Activated CD8-positive, alpha-beta memory T cell treated with anti-CD3 and anti-CD28 coated beads for 4 hours (primary cell): Measurements from ENCODE around the gene DGKB.

Experiments
- DNase-seq, 2 donors: peaks; one replicate each; pipeline ENCODE4 v3.0.0-alpha.2; 2020; ENCODE audit warnings: low read depth in 2 of 2

The DGKB gene

DNA sequence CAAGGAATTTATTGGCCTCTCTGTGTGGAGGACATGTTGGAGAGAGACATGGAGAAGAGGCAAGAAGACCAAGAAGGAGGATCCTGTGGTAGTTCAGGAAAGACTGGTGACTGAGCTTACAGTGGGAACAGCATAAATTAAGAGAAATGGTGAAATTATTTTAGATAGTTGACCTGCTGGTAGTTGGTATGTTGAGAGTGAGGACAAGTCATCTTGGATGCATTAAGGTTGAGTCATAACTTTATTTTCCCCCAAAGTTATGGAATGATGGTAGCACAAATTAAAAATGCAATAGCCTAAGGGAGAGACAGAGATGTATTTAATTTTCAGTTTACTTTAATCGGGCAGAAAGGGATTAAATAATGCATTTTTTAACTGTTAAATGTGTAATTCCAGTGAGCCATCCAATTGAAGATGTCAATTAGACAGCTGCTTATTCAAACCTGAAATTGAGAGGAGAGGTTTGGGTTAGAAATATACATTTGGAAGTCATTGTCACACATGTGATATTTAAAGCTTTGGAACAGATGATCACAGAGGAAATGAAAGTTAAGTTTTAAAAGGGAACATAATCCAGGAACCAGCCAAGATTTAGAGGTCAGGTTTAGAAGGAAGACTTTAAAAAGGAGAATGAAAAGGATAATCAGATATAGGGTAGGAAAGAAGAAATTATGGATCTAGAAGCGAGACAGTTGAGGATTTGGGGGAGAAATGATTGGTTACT lies 80.6 kb downstream of the DGKB start:
- no peak for DNase-seq

DNA sequence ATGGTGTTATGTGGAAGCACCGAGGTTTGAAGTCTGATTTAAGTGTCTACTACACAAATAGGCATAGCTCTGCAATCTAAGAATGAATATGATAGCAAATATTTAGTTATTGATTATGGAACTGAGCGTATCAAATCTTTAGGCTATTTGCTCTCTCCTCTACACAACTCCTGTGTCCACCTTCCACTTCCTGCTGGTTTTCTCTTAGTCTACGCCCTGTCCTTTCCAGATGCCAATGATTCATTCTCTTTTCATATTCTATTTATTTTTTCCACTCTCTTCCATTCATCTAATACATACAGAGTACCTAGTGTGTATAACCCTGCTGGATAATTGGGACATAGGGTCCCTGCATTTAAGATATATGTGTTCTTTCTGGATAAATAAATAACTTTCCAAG lies 83.7 kb downstream of the DGKB start:
- no peak for DNase-seq

DNA sequence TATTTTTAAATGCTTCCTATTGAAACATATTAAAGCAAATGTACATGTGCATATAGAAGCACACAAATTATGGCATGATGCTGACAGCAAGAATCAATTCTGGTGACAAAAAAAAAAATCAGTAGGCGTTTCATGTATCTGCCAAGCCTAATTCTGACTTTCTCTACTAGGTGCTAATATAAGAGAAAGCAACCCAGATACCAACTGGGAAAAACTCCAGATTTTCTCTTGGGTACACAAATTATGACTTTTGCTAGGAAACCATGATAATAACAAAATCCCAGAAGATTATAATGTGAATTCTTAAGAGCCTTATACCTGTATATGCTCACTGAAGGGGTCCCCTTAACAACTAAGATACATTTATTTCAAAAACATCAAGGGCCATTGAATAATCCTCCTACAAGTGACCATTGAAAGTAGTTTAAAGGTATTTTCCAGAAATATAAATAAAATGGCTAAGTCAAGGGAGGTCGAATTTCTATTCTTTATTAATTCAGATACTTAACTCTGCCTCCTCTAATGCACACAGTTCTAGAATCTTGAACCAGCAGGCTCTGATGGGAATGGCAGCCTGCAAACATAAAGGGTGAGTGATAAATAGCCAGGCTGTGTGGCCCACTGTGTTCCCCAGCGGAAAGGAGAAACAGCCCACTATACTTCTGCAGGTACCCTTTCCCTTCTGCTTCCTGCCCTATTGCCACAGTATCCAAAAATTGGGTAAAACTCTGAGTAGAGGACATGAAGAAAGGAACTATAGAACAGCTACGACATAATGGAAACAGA lies 84.5 kb downstream of the DGKB start:
- DNase-seq, result no peak

DNA sequence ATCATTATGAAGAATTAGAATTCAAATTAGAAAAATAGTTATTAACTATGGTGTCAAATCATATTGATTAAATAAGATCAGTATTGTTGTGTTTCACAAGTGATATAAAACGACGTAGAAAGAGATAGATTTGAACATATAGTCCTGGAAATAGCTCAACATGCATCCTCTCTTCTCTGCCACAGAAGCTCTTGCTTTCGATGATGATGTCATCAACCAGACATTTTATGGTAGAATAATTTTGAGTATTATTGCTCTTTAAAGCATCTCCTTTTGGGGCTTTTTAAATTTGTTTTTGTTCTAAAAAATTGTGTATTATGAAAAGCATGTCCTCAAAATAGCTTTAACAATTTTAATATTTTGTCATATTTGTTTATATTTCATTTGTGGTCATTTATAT lies 95.0 kb downstream of the DGKB start:
- no peak for DNase-seq

DNA sequence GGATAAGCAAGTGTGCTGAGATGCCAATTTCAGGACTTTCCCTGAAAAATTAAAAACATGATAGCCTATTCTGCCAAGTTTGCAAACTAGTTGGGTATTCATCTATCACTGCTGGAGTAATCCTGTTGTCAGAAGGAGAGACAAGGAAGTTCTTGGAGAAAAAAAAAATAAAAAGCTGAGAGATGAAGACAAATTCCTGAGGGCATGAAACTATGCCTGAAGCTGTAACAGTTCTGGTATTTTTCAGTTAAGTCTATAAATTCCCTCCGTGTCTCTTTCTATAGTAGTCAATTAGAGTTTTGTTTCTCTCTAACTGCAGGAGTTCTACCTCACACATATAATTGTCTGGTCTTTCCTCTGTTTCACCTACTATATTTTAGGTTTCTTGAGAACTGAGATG lies 95.7 kb downstream of the DGKB start:
- DNase-seq, result no peak

DNA sequence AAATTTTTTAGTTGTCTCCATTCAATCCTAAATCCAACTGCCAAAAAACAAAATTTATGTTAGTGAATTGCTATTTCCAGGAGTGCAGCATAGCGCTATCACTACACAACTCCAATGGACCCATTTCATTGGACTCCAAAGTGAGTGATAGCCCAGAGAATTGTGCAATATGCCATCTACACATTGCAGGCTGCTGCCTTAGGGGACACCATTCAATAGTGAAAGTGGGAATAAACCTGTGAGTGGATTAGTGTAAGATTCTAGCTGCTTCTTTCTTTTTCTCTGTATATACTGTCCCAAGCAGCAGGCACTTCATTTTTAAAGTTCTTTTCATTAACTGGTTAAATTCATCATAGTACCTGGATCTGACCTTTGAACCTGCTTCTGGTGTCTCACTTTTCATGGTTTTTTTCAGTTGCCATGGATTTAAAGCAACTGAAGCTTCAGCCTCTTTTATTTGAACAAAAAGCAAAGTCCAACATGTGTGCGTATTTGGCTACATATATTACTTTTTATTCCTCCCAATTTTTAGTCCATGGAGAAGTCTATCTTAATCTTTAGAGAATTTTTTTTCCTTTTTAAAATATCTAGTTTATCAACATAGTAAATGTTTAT lies 97.3 kb downstream of the DGKB start:
- DNase-seq, result no peak

DNA sequence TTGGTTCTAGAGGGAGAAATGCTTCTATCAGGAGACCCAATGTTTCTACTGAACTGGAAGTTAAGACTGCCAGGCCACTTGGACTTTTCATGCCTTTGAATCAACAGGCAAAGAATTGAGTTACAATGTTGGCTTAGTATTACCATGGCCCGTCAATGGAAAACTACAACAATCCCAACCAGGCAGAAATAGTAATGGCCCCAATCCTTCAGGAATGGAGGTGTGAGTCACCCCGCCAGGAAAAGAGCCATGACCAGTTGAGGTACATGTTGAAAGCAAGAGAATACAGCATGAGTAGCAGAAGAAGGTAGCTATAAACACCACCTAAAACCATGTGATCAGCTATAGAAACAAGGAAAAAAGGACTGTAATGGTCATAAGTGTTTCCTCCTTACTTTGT lies 101.9 kb downstream of the DGKB start:
- no peak for DNase-seq

DNA sequence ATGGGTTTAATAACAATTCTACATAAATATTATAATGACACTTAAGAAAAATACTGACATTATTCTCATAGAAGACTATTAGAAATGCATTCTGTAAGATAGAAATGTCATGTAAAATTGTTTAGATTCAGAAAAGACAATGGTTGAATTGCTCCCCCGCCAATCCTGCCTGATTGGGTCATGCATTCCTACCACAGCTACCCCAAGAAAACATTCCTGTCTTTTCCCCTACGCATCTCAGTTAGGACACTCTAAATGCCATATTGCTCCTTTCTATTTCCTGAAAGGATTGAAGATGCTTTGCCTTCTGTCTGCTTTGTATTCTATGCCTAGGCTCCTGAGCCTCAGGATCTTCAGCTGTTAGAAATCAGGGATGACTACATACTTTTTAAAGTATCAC lies 109.4 kb downstream of the DGKB start:
- no peak for DNase-seq

DNA sequence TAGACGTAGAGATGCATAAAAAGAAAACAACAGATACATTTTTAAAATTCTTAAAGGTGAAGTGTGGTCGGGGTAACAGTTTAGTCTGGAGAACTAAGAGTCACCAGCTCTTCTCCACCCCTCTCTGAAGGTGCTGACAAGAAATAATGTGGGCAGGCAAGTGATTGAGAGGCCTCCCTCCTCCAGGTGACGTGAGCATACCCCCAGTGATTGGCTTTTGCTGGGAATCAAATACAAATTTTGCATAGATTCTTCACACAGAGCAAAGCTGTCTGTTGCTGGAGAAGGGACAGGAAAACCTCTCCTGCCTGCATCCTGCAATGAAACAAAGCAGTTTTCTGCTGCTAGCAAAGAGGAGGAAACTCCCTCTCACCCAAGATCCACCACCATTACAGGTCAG lies 115.0 kb downstream of the DGKB start:
- DNase-seq, result no peak

DNA sequence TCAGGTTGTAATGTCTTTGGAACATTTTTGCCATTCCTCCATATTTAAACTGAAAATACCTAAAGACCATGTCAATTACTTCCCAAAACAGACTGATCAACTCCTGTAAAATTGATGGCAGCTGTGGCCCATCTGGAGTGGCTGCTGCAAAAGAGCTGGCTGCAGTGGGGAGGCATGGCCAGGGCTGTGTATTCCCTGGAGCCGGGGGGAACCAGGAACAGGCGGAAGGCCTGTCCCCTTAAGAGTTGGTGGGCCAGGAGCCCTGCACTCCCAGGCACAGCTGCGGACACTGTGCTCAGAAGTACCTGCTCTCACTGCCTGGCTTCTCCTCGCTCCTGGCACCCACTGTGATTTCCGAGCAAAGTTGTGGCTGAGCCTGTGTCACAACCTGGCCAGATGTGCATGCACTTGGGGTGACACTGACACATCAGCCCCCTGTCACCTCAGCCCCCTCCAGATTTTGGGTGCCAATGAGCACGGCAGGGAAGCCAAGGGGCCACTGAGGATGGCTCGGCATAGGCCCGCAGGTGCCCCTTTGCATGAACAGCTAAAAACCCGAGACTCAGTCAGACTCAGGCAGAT lies 116.1 kb downstream of the DGKB start:
- DNase-seq, result no peak

DNA sequence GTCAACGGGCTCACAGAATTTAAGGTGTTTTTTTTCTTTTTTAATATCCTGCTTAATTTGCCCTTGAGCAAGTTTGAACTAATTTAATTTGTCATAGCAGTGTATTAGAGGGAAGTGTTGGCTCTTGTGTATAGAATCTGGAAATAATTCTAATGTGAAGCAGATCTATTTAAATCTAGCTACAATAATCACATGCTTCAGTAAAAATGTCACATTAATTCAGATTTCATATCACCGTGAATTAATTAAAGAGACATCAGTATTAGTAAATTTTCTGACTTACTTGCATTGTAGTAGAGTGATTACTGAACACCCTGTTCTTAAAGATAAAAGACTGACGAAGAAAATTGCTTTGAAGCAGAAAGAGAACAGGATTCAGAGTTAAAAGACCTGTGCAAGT lies 124.7 kb downstream of the DGKB start:
- DNase-seq, result no peak

DNA sequence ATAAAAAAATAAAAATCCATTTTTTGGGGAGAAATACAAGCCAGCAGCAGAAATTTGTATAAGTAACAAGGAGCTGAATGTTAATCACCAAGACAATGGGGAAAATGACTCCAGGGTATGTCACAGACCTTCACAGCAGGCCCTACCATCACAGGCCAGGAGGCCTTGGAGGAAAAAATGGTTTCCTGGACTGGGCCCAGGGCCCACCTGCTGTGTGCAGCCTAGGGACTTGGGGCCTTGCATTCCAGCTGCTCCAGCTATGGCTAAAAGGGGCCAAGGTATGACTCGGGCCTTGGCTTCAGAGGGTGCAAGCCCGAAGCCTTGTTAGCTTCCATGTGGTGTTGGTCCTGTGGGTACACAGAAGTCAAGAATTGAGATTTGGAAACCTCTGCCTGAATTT lies 126.3 kb downstream of the DGKB start:
- DNase-seq, result no peak

DNA sequence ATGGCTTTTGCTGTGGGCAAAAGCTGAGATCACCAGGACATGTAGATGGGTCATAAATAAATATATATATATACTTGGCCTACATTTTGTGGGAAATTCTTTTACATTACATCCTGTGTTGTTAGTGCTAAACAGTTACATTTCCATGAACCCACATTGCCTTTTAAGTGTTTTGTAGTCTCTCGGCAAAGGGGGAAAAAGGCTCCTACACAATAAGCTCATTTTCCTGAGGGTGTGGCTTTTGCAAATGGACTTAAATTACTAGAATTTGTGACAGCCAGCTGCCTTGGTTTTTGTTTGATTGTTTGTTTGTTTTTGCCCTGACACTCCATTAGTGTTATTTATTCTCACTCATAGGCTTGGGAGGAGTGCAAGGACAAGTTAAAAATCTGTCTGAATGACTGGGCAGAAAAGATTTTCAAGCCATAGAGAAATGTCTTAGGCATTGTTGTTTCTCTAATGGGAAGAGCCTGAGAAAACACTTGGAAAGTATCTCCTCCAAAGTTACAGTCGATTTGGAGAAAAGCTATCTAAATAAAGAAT lies 128.8 kb downstream of the DGKB start:
- no peak for DNase-seq

DNA sequence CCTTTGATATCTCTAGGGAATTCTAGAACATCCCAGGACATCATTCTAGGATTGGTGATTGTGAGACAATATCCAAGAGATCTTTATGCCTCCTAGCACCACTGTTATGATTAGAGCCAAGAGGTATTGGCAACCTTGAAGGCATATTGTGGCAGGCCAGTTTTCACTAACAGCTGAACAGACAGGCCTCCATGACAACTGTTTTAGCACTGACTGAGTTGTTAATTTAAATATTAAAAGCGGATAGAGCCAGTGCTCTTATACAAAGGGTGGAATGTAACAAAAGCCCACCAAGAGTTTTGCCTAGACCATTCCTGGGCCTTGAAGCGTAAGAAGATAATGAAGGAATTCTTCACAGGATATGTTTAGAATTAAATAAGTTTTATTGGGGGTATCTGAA lies 131.9 kb downstream of the DGKB start:
- DNase-seq, result no peak

DNA sequence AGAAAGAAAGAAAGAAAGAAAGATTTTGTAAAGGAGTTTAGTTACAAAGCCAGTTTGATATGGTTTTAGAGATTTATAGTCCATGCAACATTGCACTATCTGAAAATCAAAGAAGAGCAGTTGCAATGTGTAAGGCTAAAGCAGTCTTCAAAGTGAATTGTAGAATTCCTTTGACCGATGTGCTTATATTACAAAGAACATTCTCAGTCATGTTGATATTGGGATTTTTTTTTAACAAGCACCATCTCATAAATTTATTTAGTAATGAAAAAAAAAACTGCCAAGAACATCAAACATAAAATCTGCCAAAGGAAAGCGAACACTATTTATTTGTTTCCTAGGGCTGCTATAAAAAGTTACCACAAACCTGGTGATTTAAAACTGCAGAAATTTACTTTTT lies 133.3 kb downstream of the DGKB start:
- DNase-seq, result no peak

DNA sequence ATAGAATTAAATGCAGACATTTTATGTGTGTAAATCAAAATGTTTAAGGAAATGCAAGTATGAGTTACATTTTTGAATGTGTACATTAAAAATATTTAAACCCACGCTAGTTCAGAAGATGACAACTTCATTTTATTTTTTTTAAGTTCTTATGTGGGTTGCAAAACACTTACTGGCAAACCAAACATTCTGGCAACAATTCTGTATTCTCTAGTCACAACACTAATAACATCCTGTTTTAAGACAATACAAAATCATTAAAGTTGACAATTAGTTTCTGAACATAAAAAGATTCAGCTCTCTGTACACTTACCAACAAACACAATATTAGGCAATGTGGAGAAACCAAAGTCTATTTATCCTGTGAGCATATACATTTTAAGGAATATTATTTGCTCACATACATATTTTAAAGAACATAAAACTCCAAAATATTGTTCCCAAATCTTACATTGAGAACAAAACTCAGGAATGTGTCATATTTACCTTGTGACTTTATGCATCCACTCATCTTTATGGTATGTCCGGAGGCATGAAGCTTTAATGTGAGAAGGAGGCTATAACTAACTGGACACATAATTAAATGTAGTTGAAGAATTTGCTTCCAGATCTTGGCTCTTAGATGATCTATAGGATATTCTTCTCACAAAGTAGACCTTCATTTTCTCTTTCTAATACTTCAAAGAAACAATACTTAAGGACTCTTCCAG lies 134.7 kb downstream of the DGKB start:
- DNase-seq, result no peak

DNA sequence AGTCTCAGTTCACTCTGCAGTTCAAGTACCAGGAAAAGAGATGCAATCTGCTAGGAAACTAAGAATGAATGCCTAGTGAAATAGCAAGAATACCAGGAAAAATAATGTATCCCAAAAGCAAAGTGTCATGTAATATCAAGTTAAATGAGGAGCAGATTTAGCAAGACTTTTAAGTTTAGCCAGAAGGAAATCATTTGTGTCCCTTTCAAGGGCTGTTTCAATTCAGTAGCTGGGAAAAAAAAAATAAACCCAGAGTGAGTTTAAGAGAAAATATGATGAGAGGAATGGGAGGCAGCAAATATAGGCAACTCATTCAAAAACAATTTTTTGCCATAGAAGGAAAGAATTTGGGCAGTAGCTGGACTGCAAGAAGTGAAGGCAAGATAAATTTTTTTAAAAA lies 135.8 kb downstream of the DGKB start:
- DNase-seq, result no peak

DNA sequence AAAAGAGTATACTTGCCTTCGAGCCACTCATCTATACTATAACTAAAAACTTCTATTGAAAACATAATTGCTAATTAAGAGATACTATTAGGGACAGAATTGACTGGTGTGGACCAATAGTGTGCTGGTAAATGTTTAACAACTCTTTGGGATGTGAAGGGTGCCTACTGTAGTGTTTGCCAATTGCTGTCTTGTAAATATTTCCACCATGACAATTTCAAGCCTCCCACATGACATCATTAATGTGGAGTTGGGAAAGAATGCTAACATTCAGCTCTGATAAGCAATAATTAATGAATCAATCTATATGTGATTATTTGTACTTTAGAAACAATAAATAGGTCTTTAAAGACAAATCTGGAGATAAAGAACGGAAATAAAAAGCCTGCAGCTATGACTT lies 136.8 kb downstream of the DGKB start:
- no peak for DNase-seq

DNA sequence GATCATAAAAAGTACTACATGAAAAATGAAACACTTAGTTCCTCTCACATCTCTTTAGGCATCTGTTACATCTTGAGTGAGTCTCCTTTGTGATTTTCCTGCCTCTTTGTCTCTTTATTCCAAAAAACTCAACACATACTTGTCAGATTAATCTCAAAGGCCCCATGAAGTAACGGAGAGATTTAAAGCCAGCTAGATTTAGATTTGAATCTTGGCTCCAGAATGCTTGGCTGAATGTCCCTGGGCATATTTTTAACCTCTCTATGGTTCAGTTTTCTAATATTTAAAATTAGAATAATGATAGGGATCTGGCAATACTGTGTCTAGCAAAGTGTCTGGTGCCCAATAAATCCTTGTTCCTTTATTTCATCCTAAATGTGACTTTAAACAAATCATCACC lies 140.0 kb downstream of the DGKB start:
- no peak for DNase-seq

DNA sequence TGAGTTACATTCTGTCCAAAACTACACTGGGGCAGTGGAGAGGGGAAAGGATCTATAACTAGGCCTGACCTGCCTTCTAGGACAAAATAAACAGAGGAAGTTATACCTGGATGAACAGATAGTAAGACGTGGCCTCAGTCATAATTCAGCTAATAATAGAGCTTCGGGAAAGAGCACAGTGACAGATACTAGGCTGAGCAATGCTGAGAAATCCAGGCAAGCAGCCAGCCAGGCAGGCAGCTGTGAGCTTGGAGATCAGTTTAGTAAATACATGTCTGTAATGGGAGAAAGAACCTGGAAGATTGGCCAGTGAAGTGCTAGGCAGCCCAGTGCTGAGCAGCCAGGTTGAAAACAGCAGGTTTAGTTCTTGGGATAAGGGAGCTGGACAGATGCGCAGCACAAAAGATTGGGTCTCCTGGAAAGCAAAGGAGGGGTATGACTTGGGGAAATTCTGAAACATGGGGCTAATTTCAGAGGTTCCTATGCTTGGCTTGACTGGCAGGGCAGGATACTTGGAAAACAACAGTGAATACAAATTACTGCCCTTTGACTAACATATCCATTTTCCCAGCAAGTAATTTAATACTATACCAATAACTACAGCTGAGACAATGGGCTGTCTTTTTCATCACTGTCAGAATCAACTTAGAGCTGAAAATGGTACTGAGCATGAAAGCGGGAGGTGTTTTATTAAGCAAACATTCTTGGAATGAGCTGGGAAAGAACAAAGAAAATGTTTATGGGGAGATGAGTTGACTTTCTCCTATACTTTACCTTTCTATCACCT lies 140.8 kb downstream of the DGKB start:
- DNase-seq, result no peak
